ENCODE data around the gene BBX.

DNA sequence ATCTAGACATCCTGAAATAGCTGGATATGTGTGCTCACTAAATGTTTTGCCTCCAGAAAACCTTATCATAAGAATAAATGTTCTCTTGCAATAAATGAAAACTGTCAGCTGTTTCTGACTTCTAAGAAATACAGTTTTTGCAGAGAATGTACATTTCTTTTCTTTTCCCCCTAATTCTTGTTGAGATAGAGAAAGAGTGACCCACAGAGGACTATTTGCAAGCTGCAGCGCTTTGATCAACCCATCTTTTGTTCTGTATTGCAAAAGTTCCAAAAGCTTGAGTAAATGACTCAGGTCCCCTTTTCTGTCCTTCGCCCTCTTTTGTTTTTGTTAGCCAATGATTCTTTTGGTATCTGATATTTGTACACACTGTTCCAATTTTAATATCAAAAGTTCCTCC lies 141.9 kb downstream of the BBX start:
- TF ChIP-seq POLR2A (IDR thresholded peaks at IDR 0.05): no peak
- no peak for TF ChIP-seq CTCF (IDR thresholded peaks at IDR 0.05)
- TF ChIP-seq POLR2AphosphoS5 (IDR thresholded peaks at IDR 0.05): no peak
